Hematopoietic multipotent progenitor cell (in vitro differentiated cells): Measurements from ENCODE around the gene USH1G. TPM values are rescaled to one million over a fixed set of nuclear protein-coding genes. Genes with fewer than 3 reads are reported as not detected.
"Not testable (repeated sequence)": the region's sequence is repeated elsewhere in the genome, so short reads cannot be mapped to it uniquely, and the experiment has no call there.

ENCODE experiments used
- DNase-seq, 3 donors: peaks; one replicate each; pipeline ENCODE4 v3.0.0-alpha.2; 2011 to 2015; ENCODE audit warnings: low read depth in 2 of 3, low spot score in 2 of 3
- total RNA-seq: library from RNA; depleted of rRNA; stranded (reverse); fragments of >200 nt; gene quantifications from one replicate; pipeline ENCODE4 v1.2.3, GENCODE V29; 2012

USH1G gene
- total RNA-seq, 1 donor, result under 0.01 TPM

DNA sequence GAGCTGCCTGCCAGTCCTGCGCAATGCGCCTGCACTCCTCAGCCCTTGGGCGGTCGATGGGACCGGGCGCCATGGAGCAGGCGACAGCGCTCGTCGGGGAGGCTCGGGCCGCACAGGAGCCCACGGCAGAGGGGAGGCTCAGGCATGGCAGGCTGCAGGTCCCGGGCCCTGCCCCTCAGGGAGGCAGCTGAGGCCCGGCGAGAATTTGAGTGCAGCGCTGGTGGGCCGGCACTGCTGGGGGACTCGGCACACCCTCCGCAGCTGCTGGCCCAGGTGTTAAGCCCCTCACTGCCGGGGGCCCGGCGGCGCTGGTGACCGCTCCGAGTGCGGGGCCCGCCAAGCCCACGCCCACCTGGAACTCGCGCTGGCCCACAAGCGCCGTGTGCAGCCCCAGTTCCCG lies 16.0 kb downstream of the USH1G start:
- DNase-seq, result no peak

DNA sequence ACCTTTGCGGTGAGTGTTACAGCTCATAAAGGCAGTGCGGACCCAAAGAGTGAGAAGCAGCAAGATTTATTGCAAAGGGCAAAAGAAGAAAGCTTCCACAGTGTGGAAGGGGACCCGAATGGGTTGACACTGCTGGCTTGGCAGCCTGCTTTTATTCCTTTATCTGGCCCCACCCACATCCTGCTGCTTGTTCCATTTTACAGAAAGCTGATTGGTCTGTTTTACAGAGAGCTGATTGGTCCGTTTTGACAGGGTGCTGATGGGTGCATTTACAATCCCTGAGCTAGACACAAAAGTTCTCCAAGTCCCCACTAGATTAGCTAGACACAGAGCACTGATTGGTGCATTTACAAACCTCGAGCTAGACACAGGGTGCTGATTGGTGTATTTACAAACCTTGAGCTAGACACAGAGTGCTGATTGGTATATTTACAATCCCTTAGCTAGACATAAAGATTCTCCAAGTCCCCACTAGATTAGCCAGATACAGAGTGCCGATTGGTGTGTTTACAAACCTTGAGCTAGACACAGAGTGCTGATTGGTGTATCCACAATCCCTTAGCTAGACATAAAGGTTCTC lies 16.8 kb downstream of the USH1G start:
- not testable (repeated sequence) for DNase-seq

DNA sequence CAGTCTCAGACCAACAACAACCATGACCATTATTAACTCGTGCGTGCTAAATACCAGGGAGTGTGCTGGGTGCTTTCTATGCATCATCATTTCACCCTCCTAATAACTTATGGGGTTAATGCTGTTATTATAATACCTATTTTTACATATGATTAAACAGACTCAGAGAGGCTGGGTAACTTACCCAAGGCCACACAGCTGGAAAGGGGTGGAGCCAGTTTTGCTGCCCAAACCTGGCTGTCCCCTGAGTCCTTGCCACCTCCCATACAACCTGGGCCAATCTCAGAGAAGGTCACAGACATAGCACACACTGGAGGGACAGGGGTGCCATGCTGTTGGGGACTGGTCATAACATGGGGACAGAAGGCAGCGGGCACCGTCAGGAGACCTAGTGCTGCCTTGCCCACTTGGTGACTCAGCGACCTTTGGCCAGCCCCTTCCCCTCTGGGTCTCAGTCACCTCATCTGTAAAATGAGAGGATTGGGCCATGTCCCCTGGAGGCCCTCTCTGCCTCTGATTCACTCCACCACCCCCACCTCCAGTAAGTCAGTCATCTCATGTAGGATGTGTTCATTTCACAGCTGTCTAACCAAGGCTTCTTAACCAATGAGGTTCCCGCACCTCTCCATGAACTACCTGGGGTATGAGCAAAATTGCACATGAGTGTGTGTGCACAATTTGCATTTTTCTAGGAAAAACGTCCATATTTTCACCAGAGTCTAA lies 18.2 kb downstream of the USH1G start:
- DNase-seq, result no peak

DNA sequence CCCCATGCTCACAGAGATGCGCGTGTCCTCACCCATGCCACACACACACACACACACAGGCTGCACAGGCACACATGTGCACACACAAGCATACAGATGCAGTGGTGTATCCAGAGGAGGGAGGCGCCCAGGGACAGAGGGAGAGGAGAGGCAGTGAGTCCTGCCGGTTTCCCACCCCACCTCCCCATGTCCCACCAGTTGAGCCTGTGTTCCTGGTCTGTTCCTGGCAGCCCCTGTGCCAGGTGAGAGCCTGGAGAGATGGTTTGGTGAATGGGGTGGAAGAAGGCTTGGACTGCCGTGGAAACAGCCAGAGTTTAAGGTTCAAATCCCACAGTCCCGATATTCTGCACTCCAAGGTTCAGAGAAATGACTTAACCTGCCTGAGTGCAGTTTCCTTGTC lies 19.4 kb downstream of the USH1G start:
- no peak for DNase-seq

DNA sequence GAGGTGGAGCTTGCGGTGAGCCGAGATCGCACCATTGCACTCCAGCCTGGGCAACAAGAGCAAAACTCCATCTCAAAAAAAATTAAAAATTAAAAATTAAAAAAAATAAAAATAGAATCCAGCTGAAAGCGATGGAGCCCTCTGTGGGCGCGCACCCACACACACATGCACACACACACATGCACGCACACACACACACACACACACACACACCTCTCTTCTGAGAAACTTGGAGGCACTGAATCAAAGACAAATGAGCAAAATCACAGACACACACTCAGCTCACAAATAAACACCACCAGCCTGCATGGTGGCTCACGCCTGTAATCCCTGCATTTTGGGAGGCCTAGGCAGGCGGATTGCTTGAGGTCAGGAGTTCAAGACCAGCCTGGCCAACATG lies 20.0 kb downstream of the USH1G start:
- DNase-seq, result no peak

DNA sequence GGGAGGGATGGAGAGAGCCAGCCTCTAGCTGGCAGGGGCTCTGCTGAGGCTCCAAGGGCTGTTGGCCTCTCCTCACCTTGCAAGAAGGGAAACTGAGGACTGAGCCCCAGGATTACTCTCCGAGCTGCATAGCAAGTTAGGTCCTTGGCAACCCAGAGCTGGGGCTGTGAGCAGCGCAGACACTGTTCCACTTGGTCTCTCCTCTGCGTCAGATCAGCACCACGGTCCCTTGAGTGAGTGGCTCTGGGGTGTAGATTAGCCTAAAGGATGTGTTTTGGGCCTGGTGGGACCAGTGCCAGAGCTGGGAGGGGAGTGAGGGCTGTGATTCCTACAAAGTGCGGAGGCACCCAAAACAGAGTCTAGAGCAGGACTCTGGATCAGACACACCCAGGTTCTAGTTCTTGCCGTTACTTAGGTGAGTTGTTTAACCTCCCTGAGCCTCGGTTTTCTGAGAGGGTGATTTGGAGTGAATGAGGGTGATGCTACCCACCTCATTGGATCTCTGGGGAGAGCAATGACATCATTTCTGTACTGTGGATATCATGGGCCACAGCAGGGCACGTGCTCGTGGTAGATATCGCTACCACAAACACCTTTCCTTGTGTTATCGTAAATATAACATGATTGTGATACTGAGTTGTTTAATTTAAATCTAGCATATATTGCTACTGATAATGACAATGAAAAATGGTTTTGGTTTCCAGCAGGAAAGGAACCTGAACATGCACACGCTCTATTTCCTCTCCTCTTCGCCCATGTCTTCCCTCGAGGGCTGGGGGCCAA lies 21.5 kb downstream of the USH1G start:
- DNase-seq, result peak in 1 of 3 donors; percentile 39

DNA sequence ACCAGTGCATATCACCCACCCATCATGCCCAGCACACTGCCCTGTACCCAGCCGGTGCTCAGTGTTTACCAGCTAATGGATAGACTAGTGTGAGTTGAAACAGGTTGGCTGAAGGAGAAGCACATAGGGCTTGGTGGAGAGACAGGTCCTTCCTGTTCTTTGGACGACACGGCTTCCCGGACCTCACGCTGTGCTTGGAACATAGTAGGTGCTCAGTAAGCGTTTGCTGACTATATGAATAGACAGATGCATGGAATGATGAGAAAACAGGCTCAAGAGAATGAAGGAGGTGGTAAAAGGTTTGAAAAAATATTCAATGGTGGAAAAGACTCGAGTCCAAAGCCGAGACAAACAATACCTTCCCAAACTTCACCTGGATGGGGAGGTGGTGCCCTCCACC lies 22.8 kb downstream of the USH1G start:
- DNase-seq, result no peak

DNA sequence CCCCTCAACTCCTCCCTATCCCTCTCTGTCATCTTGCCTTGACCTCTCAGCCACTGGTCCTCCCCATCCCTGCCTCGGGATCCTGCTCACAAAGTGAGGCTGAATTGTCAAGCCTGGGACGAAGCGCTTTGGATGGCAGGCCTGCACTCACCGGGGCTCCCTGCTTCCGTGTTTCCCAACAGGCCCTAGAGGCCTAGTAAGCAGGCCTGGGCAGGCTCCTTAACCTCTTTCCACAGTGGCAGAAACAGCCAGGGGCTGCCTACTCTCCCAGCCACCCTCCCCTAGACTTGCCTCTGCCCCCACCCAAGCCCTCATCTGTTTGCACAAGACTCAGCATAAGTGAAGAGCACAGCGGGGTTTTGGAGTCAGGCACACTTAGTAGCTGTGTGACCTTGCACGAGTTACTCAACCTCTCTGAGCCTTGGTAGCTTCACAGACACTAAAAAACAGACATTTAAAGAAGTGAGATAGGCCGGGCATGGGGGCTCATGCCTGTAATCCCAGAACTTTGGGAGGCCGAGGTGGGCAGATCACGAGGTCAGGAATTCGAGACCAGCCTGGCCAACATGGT lies 24.6 kb downstream of the USH1G start:
- DNase-seq, result no peak

DNA sequence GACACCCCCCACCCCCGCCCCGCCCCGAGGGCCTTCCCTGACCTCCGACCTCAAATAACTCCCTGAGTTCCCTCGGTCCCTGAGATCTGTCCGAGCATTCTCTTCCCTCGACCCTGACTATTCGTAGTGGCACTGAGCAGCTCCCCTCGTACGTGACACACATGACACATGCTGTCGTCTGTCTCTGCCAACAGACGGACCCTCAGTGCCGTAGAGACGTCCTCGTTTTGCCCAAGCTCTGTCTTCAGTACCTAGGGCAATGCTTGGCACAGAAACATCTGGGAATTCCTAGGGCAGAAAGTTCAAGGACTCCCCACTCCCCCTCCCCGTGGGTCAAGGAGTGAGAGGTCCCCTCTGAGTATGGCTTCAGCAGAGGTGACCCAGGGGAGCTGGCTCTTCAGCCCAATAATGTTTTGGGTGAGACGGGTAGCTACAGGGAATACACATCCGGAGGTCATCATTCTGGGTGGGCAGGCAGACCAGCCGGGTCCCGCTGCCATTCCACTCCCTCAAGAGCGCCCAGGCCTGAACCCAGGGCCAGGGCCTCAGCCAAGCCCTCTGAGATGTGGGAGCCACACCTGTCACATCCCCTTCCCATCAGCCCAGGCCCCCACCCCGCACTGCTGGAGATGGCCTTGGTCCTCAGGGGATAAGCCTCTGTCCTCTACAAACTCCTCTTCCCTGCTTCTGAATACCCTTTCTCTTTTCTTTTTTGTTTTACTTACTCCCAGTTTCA lies 29.0 kb downstream of the USH1G start:
- DNase-seq, result no peak

DNA sequence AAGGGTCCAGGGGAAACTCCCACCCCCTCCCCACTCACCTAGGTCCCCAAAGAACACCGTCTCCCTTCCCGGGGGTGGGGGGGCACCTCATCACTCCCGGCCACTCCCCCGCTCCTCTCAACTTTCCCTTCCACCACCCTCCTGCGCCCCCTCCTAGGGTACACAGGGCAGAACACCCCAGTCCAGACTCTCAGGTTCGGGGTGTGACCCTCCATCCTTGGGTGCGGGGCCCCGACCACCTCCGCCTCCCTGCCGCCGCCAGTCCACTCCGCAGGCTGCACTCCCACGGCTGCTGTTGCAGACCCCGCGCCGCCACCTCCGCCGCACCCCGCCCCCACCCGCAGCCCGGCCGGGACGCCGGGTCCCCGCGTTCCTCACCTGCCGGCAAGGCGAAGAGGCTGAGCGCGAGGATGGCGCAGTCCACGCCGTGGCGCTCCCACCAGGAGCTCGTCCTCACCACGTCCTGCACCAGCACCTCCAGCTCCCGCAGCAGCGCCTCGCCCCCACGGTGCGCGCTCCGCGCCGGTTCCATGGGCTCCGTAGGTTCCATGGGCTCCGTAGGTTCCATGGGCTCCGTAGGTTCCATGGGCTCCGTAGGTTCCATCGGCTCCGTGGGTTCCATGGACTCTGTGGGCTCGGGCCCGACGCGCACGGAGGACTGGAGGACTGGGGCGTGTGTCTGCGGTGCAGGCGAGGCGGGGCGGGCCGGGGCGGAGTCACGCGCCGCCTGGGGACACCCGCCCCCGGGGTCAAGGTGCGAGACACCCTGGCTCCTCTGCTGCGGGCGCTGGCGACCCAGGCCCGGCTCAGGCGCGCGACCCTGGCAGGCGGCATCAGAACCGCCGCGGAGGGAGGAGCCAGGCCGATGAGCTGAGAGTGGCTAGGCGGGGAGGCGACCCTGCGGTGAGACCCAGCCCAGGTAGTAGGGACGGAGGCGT lies 29.8 kb downstream of the USH1G start, which contains the start of gene FADS6:
FADS6 (minus strand) TSS at position 660 of the 938 bp plus-strand sequence; CDS start at position 622, 38 bp downstream.
- DNase-seq, result no peak

DNA sequence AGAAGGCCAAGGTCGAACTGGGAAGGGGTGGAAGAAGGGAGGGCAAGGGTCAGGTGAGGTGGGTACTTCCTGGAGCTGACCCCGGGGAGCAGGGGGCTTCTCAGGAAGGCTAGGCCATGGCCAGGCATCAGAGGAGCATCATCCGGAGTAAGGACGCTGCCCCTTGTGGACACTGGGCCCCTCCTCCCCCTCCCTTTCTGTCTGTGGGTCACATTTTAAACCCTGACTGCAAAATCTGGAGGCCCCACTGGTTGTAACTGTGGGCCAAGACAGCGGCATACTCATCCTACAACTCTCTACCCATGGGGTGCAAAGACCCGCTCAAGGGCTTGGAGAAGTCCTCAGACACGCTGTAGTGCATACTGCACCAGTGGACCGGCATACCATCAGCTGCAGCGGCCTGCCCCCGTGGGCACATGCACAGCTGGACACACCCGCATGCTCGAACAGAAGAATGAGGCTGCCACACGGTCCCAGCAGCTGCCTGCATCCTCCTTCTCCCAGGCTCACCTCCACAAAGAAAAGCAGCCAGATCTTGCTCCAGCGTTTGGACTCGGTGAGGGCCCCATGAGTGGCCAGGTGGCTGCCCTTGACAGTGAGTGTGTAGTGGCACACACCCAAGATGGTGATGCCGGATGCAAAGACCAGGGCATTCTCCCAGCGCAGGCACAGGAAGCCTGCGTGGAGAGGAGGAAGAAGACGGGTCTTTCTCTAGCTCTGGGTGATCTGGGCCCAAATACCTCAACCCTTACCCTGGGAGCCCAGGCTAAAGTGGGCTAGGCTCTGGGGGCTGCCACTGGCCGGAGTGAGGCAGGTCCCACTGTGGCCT lies 30.8 kb downstream of the USH1G start:
- DNase-seq, result no peak

DNA sequence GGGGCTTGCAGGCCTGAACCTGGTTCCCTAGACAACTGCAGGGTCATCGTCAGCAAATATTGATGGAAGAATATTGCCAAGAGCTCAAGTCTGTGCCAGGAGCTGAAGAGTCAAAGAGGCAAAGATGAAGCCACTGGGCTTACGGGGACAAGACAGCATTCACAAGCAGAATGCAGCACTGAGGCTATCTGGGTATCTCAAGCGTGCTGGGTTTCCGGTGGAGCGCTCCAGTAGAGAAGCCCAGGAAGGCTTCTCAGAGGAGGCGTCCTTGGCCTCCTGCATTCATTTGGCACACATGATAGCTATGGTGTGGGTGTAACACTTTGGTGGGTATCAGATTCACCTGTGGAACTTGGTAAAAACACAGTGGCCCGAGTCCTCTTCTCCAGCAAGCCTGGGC lies 32.5 kb downstream of the USH1G start:
- no peak for DNase-seq

DNA sequence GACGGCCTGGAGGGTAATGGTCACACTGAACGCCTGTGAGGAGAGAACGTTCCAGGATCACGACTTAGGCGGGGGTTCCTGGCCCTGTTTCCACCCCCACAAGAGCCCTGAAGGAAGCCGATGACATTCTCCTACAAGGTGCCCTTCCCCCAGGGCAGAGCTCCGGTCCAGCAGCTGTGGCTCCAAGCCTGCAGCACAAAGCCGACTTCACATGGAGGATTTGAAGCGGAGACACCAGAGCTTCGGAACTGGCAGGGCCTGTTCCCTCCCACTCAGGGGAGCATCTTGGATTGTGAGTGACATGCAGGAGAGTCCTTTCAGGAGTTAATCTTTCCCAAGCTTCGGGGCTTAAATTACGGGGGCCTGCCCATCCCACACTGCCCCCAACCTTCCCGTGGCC lies 34.6 kb downstream of the USH1G start:
- DNase-seq, result no peak

DNA sequence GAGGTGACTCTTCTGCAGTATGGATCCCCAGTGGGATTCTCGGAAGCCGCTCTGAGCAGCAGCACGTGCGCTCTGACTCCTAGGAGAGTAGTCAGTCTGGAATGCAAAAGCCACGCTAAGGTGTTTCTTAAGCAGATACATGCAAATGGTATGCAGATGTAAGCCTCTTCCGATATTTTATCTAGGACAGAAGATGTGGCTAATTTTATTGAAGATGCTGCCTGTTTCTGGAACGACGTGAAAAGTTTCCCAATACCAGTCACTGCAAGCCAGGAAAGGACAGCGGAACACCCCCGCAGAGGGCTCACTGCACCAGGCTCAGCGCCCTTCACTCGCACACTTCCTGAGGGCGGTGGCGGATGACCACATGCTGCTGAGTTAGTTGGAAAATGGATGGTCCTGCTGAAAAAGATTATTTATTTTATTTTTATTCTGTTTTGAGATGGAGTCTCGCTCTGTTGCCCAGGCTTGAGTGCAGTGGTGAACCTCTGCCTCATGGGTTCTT lies 39.8 kb downstream of the USH1G start:
- no peak for DNase-seq

DNA sequence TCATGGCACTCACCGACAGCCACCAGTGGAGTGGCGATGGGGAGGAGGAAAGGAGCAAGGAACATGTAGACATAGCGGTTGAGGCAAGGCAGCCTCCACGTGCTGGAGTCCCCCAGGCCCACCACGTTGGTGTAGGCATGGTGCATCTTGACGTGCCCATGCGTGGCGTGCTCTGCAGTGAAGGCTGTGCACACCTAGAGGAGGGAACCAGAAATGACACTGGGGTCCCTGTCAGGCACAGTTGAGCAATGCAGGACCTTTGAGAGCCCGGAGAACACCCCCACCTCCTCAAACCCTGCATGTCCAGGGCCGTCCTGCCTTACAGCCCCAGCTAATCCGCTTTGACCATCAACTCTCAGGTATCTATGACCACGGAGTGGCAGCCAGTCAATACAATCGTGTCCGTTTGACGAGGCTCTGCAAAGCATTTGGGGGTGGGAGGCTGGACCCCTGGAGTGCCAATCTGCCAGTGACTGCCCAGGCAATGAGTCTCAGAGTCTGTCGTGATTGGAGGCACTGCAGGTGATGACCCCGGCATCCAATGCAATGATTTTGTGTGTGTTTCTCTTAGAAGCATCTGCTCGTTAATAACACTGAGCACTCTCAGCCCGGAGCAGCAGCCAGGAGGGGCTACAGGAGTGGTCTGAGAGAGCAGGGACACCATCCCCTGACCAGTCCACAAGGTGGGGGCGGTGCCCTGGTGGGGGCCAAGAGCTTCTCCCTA lies 40.4 kb downstream of the USH1G start:
- no peak for DNase-seq

DNA sequence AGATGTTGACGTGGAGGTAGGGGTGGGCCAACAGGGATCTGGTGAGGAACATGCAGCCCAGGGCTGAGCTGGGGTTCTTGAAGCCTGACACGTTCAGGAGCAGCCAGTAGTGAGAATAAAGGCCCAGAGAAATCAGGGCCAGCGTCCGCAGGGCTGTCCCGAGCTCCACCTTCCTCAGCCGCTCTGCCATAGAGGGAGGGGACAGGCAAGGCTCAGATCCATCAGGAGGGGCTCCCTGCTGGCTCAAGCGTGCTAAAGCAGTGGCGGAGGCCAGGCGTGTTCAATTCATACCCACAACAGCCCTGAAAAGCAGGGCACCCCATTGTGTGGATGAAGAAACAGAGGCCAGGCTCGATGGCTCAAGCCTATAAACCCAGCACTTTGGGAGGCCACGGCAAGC lies 42.0 kb downstream of the USH1G start:
- DNase-seq, result no peak

DNA sequence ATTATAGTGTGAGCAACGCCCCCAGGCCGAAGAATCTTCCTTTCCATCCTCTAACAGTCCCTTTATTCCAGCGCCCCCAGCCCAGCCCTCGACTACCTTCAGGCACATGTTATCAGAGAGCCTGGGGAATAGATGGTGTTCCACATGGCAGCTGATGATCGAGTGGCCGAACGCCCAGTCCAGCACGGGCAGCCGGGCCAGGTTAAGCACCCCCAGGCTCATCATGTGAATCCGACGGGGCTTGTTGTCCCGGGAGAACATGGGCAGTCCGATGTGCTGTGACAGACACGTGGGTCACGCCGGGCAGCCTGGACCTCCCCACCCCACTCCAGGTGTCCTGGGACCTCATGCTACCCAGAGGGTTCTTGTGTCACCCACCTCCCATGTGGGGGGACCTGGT lies 43.7 kb downstream of the USH1G start:
- no peak for DNase-seq

DNA sequence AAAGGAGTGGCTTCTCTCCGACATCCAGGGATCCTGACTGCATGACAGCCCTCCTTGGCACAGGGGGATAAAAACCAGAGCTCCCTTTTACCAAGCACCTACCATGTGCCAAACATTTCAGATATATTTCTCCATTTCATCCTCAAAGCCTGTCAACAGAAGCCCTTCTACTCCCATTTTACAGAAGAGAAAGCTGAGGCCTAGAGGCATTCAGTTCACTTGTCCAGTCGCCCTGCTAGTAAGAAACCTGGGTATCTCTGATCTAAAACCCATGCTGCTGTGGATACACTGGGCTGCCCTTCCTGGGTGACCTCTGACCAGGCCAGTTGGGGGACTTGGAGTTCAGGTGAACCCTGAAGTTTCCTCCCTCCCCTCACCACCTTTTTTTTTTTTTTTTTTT lies 44.4 kb downstream of the USH1G start:
- no peak for DNase-seq
